Urinary bladder (tissue), 4 donors: ENCODE measurements around the gene SARDH. TPM values are rescaled to one million over a fixed set of nuclear protein-coding genes. Genes with fewer than 3 reads are reported as not detected.

ENCODE experiments used
- DNase-seq: peaks from one replicate; pipeline ENCODE4 v3.0.0-alpha.2; 2015; ENCODE audit errors: extremely low spot score
- H3K27ac ChIP-seq: one replicate; pipeline ENCODE4 v1.5.1; 2013; ENCODE audit warnings: low read depth, mild to moderate bottlenecking, moderate library complexity
- H3K36me3 ChIP-seq: one replicate; pipeline ENCODE4 v1.6.1; 2013; ENCODE audit warnings: mild to moderate bottlenecking, moderate library complexity; ENCODE audit not compliant: insufficient read depth
- H3K4me1 ChIP-seq: one replicate; pipeline ENCODE4 v1.6.1; 2013; ENCODE audit warnings: mild to moderate bottlenecking, moderate library complexity; ENCODE audit not compliant: insufficient read depth
- H3K4me3 ChIP-seq: one replicate; pipeline ENCODE4 v1.5.1; 2013; ENCODE audit warnings: low read depth, low read length
- WGBS: extraction: QIAGEN DNeasy Blood & Tissue Kit; methylation state at CpG from one replicate; pipeline ENCODE4 v1.1.7; 2013; 5-methylcytosine and 5-hydroxymethylcytosine counted together
- polyA plus RNA-seq: library from polyadenylated mRNA; stranded (reverse); fragments of 200-250 nt; gene quantifications from one replicate; pipeline ENCODE4 v1.2.3, GENCODE V29; 2013
- total RNA-seq: library from RNA; depleted of rRNA; stranded (reverse); fragments of >200 nt; gene quantifications from one replicate; pipeline ENCODE4 v1.2.3, GENCODE V29; 2014
- donor health status: healthy with polysubstance abuse.
- donor health status: healthy.

SARDH gene
- total and polyA plus RNA-seq, 2 donors: 1.5 to 4.9 TPM

DNA sequence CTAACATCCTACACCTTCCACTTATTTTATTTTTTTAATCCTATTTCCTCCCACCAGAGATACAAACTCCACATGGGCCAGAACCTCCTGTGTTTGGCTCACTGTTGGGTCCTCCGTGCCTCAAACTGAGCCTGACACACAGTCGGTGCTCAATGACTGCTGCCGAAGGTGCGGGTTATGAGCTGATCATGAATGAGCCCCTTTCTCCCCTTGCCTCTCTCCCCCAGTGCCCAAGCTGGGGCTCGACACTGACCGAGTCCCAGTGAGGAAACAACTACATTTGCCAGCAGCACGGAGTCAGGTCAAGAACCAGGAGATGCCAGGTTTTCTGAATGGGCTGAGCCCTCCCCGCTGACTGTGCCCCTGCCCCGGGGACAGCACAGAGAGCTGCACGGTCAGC, 45.0 kb downstream of the SARDH start:
- Histone ChIP-seq H3K4me3 (no peak overlapping the region), H3K4me1 (no peaks in the 10 kb centered on the region), H3K27ac (no peak overlapping the region), H3K36me3 (no peaks in the 10 kb centered on the region)
- no peak for DNase-seq
- WGBS: 94% methylated on average over 10 of the region's 10 CpGs

DNA sequence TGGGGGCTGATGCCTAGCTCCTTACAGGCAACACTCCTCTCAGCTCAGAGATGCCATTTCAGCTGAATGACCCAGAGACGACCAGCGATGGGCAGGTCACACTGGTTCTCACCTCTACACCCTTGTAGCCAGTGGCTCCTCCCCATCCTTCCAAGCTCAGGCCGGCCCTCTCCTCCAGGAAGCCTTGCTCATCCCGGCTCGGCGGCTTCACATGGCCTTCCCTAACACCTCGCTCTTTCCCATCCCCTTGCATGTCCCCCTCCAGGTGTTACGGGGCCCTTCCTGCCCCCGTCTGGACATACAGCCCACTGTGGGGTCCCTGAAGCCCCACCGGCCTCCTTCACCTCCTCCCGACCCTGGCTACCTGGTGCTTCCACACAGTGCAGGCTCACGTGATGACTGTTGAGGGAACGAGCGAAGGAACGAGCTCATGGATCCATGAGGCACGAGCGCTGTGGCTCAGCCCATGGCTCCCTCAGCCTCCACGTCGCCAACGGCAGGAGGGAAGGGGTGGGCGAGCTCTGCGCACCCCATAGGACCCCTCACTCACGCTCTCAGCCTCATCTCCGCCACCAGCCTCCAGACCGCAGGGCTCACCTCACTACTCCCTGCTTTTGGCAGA, 45.7 kb downstream of the SARDH start:
- Histone ChIP-seq H3K27ac (no peak overlapping the region), H3K36me3 (no peaks in the 10 kb centered on the region), H3K4me3 (no peak overlapping the region), H3K4me1 (no peaks in the 10 kb centered on the region)
- DNase-seq: no peak
- WGBS: 92% methylated on average over 25 of the region's 25 CpGs

DNA sequence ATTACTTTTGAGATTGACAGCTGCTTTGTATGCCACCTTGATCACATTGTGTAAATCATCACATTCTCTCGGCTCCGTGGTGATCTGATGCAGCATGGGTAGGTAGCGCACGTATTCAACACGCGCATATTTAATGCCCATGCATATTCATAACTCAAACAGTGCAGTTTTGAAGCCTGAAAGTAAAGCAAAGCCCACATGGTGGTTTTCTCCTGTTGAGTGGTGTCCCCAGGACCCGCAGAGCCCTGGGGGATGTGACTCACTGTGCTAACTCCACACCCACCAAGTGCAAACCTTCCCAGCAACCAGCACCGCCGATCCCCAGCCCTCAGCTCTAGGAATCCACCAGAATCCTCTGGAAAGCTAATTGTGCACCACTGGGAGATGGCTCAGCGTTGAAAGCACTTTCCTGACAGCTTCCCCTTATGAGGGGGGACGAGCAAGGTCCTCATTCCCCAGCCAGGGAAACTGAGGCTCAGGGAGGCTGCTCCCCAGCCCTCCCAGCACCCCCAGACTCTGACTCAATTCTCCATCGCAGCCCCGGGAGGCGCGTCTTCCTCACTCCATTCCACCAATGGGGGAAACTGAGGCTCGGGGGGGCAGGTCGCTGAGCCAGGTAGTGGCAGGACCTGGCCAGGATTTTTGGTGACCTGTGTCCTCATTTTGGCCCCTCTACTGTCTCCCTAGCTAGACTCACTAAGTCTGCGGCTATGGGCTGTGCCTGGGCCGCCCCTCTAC, 46.4 kb downstream of the SARDH start:
- no peak overlapping the region for H3K4me3 ChIP-seq
- H3K27ac ChIP-seq: no peak overlapping the region
- no peak for DNase-seq
- no peaks in the 10 kb centered on the region for H3K4me1 ChIP-seq
- H3K36me3 ChIP-seq: no peaks in the 10 kb centered on the region
- 86% methylated on average over 19 of the region's 19 CpGs for WGBS

DNA sequence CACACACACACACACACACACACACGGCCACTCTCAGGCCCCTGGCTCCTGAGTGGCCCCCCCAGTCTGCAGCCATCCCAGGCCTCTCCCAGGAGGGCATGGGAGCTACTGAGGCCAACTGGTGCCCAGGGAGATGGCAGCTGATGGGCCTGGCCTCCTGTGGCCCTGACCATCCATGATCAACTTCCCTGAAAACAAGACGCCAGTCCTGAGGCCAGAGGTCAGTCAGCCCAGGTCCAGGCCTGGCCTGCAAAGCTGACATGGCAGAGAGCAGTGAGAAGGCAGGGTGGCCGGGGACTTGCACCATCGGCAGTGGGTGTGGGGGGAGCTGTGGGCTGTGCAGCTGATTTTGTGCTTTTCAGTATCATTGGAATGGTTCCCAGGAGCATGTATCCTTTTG, 47.0 kb downstream of the SARDH start:
- Histone ChIP-seq H3K36me3 (no peaks in the 10 kb centered on the region), H3K4me1 (no peaks in the 10 kb centered on the region), H3K4me3 (no peak overlapping the region), H3K27ac (no peak overlapping the region)
- DNase-seq: no peak
- 85% methylated on average over 4 of the region's 4 CpGs for WGBS

DNA sequence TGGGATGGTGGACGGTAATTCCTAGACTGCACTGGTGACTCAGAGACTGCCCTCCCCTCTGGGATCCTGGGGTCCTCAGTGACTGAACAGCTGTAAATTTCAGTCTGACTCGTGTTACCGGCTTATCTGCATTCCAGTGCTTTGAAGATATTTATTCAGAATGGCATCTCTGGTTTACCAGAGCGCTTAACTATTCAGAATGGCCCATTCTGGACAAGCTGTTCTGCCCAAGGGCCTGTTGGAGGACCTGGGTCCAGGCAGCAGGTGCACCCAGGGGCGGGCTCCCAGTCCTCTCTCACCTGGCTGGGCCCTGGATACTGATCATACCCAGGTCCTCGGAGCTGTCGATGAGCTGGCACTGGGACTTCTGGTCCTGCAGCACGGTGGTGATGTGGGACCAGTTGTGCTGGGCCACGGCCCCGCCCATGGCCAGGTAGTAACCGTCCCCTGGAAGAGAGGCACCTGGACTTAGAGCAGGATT, 48.0 kb downstream of the SARDH start:
- Histone ChIP-seq H3K4me3 (no peak overlapping the region), H3K27ac (no peak overlapping the region), H3K36me3 (no peaks in the 10 kb centered on the region), H3K4me1 (no peaks in the 10 kb centered on the region)
- DNase-seq: peak; percentile 52
- WGBS: 85% methylated on average over 11 of the region's 11 CpGs

DNA sequence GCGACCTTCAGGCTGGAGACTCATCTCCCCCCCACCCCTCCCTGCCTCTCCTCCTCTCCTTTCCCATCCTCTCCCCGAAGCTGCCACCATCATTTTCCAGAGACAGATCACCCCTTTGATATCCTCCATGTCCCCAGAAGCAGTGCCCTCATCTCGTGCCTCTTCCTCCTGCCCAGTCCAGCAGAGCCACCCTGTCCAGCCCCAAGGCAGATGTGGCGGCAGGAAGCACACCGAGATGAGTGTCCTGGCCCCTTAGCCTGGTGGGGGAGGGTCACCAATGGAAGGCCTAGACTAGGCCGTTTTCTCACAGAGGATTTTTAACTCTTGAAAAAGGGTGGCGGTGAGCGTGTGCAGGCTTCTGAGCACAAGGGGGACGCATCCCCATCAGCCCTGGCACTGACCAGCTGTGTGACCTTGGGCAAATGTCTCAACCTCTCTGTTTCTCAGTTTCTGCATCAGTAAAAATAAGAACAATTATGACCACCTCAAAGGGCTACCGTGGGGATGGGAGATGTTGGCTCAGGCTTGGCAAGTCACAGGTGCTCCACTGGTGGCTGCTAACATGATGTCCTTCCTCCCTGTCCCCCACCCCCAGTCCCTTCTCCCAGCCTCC, 48.9 kb downstream of the SARDH start:
- H3K4me1 ChIP-seq: no peaks in the 10 kb centered on the region
- WGBS: 83% methylated on average over 10 of the region's 10 CpGs

DNA sequence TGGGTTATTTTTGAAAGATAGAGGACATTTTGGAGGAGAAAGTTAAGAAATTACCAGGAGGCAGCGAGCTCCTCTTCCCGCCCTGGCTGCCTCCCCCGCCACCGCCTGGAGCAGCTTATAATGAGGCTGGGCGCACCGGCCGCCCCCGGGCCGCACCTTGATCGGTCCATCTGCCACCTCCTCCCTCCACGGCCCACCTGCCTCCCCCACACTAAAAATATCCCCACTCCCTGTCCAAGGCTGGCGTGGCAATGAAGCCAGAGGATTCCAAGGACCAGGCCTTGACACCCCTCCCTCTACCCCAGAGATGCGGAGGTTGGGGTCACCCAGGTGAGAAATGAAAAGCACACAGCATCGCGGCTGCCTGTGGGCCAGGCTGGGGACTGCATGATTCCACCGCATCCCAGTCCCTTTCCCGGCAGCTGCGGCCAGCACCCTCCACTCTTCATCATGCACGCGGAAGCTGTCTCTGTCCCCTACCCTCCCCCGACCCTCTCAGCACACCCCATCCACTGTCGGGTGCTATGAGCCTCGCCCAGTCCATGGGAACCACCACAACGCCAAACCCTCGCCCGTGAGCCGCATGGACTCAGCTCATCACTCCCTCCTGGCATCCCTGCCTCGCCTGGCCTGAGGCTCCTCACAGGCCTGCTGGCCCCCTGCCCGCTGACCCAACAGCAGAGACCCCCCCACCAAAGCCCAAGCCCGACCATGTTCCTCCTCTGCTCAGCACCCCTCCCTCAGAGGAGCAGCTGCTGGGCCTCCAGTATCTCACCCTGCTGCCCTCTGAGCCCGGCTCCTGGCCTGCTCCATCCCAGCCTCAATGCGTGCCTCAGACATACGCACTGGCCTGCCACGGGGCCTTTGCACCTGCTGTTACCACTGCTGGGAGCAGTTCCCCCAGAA, 50.0 kb downstream of the SARDH start:
- Histone ChIP-seq H3K36me3 (no peaks in the 10 kb centered on the region), H3K4me3 (no peak overlapping the region), H3K27ac (no peak overlapping the region), H3K4me1 (no peaks in the 10 kb centered on the region)
- WGBS: 90% methylated on average over 34 of the region's 34 CpGs
- no peak for DNase-seq

More for the DNA sequence above, 48.9 kb downstream of the SARDH start:
- no peak for DNase-seq
- Histone ChIP-seq H3K36me3 (no peaks in the 10 kb centered on the region), H3K4me3 (no peak overlapping the region), H3K27ac (no peak overlapping the region)

DNA sequence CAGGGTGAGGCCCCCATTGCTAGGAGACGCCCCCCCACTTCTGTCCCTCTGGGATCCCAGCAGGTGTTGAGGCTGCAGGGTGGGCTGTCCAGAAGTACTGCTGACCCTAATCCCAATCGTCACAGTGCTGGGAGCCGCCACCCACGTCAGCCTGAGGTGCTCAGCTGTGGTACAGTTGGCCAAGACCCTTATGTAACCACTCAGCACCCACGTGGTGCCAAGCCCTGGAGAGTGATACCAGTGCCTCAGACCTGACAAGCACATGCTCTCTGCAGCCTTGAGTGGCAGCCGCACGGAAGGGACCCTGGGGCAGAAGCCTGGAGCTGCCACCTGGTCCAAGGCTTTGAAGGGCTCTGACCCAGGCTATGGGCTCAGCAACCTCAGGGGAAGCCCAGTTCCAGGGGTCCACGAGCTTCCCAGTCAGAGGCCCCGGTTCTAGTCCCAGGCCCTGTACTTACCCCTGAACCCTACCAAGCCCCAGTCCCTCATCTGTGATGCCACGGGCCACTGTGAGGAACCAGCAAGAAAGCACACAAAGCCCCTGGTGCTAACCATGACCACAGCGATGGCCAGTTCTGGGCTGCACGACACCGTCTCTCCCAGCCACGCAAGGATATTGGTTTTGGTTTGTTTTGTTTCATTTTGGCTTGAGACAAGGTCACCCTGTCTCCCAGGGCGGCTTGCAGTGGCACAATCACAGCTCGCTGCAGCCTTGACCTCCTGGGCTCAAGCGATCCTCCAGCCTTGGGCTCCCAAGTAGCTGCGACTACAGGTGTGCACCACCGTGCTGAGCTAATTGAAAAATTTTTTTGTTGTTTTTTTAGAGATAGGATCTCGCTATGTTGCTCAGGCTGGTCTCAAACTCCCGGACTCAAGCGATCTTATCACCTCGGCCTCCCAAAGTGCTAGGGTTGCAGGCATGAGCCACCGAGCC, 51.2 kb downstream of the SARDH start:
- Histone ChIP-seq H3K36me3 (no peaks in the 10 kb centered on the region), H3K27ac (no peak overlapping the region), H3K4me1 (no peaks in the 10 kb centered on the region), H3K4me3 (no peak overlapping the region)
- no peak for DNase-seq
- WGBS: 90% methylated on average over 24 of the region's 24 CpGs

DNA sequence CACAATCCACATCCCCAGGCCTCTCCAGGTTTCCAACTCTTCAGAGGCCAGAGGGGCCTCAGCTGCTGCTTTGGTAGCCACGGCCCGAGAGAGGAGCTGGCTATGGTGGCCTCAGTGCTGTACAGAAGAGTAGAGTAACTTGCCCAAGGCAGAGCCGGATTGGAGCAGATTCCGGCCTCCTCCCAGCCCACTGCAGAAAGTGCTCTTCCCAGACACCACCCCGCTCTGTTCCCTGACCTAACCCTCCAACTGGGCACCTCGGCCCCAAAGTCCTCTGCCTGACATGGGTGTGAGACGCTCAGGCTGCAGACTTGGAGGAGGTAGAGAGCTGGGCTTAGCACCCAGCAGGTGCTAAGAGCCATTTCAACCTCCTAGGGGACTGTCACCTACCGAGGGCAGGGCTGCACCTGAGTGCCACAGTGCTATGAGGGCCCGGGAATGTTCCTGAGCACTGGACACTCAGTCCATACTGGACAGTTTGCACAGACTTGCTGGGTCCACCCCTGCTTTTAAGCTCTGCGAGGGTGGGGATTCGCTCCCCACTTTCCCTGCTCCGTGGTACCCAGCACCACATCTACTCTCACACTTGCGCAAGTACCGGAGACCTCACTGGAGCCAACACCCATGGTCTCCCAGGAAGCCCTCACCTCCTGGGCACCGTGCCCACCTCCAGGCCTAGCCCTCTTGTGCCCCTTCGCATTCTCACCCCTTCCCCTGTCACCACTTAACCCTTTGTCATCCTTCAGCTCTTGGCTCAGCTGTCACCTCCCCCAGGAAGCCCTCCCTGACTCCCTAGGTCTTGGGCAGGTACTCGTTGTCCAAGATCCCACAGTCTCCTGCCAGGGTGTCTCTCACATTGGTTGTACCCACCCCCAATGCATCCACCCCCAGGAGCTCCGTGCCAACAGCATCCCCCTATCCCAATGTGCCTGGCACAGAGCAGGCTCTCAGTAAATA, 52.2 kb downstream of the SARDH start:
- Histone ChIP-seq H3K4me3 (no peak overlapping the region), H3K27ac (no peak overlapping the region), H3K36me3 (no peaks in the 10 kb centered on the region), H3K4me1 (no peaks in the 10 kb centered on the region)
- 93% methylated on average over 18 of the region's 18 CpGs for WGBS
- no peak for DNase-seq

DNA sequence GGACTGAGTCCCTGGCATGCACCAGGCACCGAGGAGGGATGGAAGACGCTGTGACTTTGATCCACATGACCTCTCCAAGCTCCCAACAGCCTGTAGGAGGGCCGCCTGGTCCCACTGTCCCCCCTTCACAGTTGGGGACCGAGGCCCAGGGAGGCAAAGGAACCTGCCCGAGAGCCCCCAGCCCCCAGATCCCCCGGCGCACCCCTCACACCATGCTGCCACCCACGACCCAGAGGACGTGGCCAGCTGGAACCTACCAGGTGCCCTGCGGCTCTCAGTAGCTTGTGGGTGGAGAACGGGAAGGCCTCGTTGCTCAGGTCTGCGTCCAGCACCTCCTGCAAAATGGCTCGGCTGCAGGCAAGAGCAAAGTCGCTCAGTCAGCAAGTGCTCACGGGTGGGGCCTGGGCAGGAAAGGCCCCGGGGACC, 53.2 kb downstream of the SARDH start:
- no peak for DNase-seq
- no peaks in the 10 kb centered on the region for H3K36me3 ChIP-seq
- H3K27ac ChIP-seq: no peak overlapping the region
- H3K4me1 ChIP-seq: no peaks in the 10 kb centered on the region
- WGBS: 87% methylated on average over 17 of the region's 17 CpGs
- H3K4me3 ChIP-seq: no peak overlapping the region

DNA sequence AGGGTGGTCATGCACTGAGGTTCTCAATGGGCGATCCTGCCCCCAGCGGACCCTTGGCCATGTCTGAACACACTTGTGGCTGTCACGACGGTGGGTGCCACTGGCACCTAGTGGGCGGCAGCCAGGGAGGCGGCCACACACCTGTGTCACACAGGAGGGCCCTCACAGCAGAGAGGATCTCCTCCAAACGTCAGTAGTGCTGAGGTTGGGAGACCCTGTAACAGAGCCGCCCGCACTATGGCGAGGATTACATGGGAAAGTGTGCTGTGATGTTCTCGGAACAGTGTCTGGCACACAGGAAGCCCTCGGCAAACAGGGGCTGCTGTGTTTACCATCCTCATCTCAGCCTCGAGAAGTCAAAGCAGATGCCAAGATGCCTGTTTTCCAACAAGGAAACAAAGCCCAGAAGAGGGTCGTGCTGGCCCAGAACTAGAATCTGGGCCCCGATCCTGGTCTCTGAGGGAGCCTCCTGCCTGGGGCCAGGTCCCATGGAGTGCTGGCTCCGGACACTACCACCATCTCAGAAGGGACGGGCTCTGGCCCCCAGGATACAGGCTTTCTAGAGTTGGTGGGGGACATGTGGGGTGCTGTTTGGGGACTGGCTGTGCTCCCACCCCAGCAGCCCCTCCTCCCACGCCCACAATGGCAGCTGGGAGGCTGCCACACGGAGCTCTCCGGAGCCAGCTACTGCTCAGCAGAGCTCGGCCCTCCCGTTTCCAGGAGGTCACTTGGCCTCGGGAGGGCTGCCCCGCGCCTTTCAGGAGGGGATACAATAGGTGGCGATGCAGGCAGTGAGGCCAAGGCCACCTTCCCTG, 53.8 kb downstream of the SARDH start:
- DNase-seq: no peak
- Histone ChIP-seq H3K4me1 (no peaks in the 10 kb centered on the region), H3K36me3 (no peaks in the 10 kb centered on the region), H3K4me3 (no peak overlapping the region), H3K27ac (peak overlapping the region; percentile 12)
- WGBS: 74% methylated on average over 26 of the region's 26 CpGs
